Measurements from ENCODE around the gene MTOR.

DNA sequence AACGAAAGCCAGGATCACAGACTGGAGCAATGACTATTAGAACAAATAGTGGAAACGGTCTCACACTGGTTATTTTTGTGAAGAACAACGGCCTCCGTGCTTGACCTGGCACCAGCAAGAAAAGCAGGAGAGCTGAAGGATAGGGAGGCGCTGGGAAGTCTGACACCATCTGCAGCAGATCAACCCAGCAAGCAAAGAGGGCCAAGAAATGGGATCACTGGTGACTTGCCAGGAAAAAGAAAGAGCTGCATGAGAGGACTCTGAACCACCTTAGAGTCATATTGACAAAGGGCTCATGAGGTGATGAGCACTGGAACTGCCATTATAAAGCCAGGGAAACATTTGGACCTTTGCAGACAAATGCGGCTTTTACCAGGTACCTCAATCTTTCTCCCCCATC is 25.0 kb downstream of the MTOR start:
- TF ChIP-seq POLR2AphosphoS5 (IDR thresholded peaks at IDR 0.05) (no peak), CTCF (IDR thresholded peaks at IDR 0.05 in 8 of 11, conservative IDR thresholded peaks at IDR 0.05 in 3 of 11) (no peak), POLR2A (IDR thresholded peaks at IDR 0.05) (no peak)

Measured in spleen (tissue), 7 donors.